HFFc6 (cell line): ENCODE results near the gene CDK6. TPM values are rescaled to one million over a fixed set of nuclear protein-coding genes. Genes with fewer than 3 reads are reported as not detected.

Source experiments
- DNase-seq: peaks from one replicate; pipeline ENCODE4 v3.0.0-alpha.2; 2018
- H3K27ac Mint-ChIP-seq: 2 replicates; pipeline ENCODE4 v1.8.0; 2020; ENCODE audit warnings: mild to moderate bottlenecking, mixed read lengths
- H3K27me3 Mint-ChIP-seq: 2 replicates; pipeline ENCODE4 v1.8.0; 2021; ENCODE audit warnings: mild to moderate bottlenecking, moderate library complexity, mixed read lengths; ENCODE audit not compliant: insufficient read depth
- H3K36me3 Mint-ChIP-seq: 2 replicates; pipeline ENCODE4 v1.8.0; 2021; ENCODE audit warnings: low read depth, mixed read lengths
- H3K4me1 Mint-ChIP-seq: 2 replicates; pipeline ENCODE4 v1.8.0; 2020; ENCODE audit warnings: low read depth, mixed read lengths
- H3K4me3 Mint-ChIP-seq: 2 replicates; pipeline ENCODE4 v1.8.0; 2020; ENCODE audit warnings: mild to moderate bottlenecking, moderate library complexity, mixed read lengths
- H3K9me3 Mint-ChIP-seq: 2 replicates; pipeline ENCODE4 v1.8.0; 2020; ENCODE audit warnings: mild to moderate bottlenecking, mixed read lengths
- total RNA-seq, 6 experiments: library from RNA; stranded (reverse); fragmentation: NEBNext Ultra II Directional; extraction: Animal tissue kit (Norgen Biotek cat#: 25700); gene quantifications; 2 replicates in 1 of 6; 3 replicates in 5 of 6; pipeline ENCODE4 v1.2.3, GENCODE V29; 2021
- TF ChIP-seq, protein P1 (sequence below): fragments of 200-600 bp; sonication (generic); IDR thresholded peaks from 2 replicates; pipeline ENCODE4 v1.5.0; 2021; ENCODE audit warnings: antibody characterized with exemption, mild to moderate bottlenecking

The CDK6 gene
- total RNA-seq, 6 experiments from 2014 or later = 54.5 to 90.0 (median 58.9) TPM

DNA sequence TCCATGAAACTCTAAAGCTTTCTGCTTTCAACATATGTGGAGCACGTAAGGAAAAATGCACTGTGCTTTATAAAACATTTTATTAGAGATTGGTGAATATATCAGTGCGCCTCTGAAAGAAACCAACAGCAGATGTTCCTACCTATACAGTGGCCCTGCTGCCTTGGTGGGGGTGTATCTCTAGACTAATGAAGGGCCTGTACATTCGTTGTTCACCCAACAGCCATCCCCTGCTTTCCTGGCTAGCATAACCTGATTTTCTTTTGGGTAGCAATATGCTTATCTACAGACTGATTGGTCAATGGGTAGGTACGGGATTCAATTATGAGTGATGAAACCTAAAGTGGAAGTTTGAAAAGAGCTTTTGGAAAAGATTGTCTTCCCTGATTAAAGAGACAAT lies 126.5 kb downstream of the CDK6 start:
- TF ChIP-seq, protein P1, sequence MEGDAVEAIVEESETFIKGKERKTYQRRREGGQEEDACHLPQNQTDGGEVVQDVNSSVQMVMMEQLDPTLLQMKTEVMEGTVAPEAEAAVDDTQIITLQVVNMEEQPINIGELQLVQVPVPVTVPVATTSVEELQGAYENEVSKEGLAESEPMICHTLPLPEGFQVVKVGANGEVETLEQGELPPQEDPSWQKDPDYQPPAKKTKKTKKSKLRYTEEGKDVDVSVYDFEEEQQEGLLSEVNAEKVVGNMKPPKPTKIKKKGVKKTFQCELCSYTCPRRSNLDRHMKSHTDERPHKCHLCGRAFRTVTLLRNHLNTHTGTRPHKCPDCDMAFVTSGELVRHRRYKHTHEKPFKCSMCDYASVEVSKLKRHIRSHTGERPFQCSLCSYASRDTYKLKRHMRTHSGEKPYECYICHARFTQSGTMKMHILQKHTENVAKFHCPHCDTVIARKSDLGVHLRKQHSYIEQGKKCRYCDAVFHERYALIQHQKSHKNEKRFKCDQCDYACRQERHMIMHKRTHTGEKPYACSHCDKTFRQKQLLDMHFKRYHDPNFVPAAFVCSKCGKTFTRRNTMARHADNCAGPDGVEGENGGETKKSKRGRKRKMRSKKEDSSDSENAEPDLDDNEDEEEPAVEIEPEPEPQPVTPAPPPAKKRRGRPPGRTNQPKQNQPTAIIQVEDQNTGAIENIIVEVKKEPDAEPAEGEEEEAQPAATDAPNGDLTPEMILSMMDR = no peak
- peaks cover 8% of the 10 kb centered on the region for H3K9me3 Mint-ChIP-seq
- DNase-seq = no peak
- H3K27me3 Mint-ChIP-seq = no peaks in the 10 kb centered on the region
- H3K36me3 Mint-ChIP-seq = peaks cover 38% of the 10 kb centered on the region
- no peak overlapping the region for H3K4me3 Mint-ChIP-seq
- 0 out of 2 replicates have a peak overlapping the region, but pooled peaks have one; percentile 33 for H3K27ac Mint-ChIP-seq
- peaks cover 59% of the 10 kb centered on the region for H3K4me1 Mint-ChIP-seq

GRCh38 chr7:92709150-92709549 lies 127.2 kb downstream of the CDK6 start:
- peaks cover 52% of the 10 kb centered on the region for H3K4me1 Mint-ChIP-seq

DNA sequence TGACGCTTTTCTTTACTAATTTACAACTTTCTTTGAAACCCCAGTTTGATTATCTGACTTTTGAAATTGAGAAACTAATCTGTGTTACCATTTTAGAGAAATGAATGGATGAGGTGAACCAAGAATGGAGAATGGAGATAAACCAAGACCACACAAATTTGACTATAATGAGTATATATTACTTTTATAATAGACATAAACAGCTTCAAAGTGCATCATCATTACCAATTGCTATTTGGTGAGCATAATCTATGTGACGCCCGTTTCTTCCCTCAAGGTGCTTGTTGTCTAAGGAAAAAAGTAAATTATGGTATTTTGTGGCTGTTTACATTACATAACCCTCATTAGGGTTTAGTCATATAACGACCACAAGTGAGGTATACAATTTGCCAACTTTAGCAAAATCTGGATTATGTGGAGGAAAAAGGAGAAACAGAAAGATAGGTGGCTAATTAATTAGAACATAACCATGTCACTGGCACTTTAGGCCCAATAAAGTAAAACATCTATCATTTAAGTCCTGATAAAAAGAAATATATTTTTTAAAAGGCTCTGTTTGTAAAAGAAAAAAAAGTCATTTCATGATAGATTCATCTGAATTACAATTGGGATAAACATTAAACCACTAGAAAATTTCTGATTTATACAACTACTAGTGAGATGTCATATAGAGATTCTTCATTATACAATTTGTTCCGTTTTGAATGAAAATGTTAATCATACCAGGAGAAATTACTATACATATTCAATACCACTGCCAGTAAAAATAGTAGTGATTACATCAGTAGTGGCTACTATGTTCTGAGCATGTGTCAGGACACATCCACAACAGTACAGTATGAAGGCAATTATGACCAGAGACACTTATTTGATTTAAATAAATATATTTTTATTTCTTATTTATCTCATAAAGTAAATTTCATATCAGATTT lies 128.0 kb downstream of the CDK6 start:
- Mint-ChIP-seq H3K4me3 (no peak overlapping the region), H3K27me3 (no peaks in the 10 kb centered on the region), H3K36me3 (peaks cover 41% of the 10 kb centered on the region), H3K4me1 (peaks cover 52% of the 10 kb centered on the region), H3K27ac (peak overlapping the region; percentile 33), H3K9me3 (peaks cover 9% of the 10 kb centered on the region)
- TF ChIP-seq, protein P1 = no peak
- DNase-seq = no peak

More at GRCh38 chr7:92709150-92709549, 127.2 kb downstream of the CDK6 start:
- Mint-ChIP-seq H3K27ac (peak overlapping the region; percentile 30; the same call in 1 of the 2 replicates), H3K36me3 (peaks cover 41% of the 10 kb centered on the region), H3K4me3 (no peak overlapping the region), H3K9me3 (peaks cover 9% of the 10 kb centered on the region), H3K27me3 (no peaks in the 10 kb centered on the region)
- TF ChIP-seq, protein P1 = no peak
- DNase-seq = no peak

DNA sequence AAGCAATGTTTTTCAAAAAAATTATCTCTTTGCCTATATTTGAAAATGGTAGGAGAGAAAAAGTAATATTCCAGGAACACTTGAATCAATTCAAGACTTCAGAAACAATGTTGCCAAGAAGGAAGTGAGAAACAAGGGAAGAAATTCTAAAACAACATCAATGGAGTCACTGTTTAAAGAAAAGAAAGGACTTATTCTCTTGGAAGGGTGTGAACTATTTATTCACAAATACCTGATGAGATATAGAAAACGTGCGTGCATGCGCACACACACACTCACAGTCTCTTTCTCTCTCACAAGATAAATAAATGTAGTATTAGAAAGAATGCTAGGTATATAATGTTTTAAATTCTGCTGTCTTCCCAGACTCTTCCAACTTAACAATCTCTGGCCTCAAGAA lies 128.9 kb downstream of the CDK6 start:
- Mint-ChIP-seq H3K4me3 (no peak overlapping the region), H3K9me3 (peaks cover 9% of the 10 kb centered on the region)
- DNase-seq = no peak

DNA sequence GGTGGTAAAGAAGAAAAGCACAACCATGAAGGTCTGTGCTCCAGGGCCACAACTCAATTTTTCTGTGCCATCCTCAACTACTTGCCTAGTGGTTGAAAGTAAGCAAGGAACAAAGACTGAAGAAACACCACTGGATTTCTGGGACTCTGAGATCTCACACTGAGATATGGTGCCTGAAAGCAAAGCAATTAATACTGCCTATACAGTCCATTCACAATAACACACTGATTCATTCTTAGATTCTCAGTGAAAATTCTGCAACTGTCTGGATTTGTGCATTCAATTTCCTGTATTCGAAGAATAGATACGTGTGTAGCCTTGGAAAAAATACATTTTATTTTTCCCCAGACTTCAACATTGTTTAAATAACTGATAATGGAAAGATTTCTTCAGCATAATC lies 129.8 kb downstream of the CDK6 start:
- Mint-ChIP-seq H3K27ac (no peak overlapping the region), H3K4me1 (peaks cover 59% of the 10 kb centered on the region), H3K4me3 (no peak overlapping the region), H3K9me3 (peaks cover 9% of the 10 kb centered on the region), H3K36me3 (peaks cover 44% of the 10 kb centered on the region), H3K27me3 (no peaks in the 10 kb centered on the region)
- DNase-seq = no peak
- TF ChIP-seq, protein P1 = no peak

More for the DNA sequence above, 128.9 kb downstream of the CDK6 start:
- Mint-ChIP-seq H3K4me1 (peaks cover 59% of the 10 kb centered on the region), H3K27ac (peak overlapping the region; percentile 33; the same call in 1 of the 2 replicates), H3K27me3 (no peaks in the 10 kb centered on the region), H3K36me3 (peaks cover 41% of the 10 kb centered on the region)
- TF ChIP-seq, protein P1 = no peak
